ENCODE results near the gene CUEDC2.

- TF ChIP-seq CTCF (IDR thresholded peaks at IDR 0.05; ENCODE audit: poor library complexity, severe bottlenecking) (no peak), EP300 (conservative IDR thresholded peaks at IDR 0.05; ENCODE audit: poor library complexity, severe bottlenecking) (no peak), TAF1 (IDR thresholded peaks at IDR 0.05; ENCODE audit: low read depth) (no peak), POLR2AphosphoS5 (IDR thresholded peaks at IDR 0.05) (no peak), REST (IDR thresholded peaks at IDR 0.05; ENCODE audit: borderline replicate concordance) (no peak), RAD21 (conservative IDR thresholded peaks at IDR 0.05) (no peak), MXI1 (conservative IDR thresholded peaks at IDR 0.05; ENCODE audit: poor library complexity, severe bottlenecking) (no peak), EZH2 (IDR thresholded peaks at IDR 0.05; ENCODE audit: borderline replicate concordance, insufficient read depth, low read length, poor library complexity, severe bottlenecking) (no peak)
Measured at GRCh38 chr10:102451105-102451969, 19.0 kb upstream of the CUEDC2 start, which contains the start of gene C10orf95.

All from neural cell (in vitro differentiated cells).